Activated naive CD4-positive, alpha-beta T cell treated with anti-CD3 and anti-CD28 coated beads, Interleukin-2, amount 50 U/mL, for 24 hours (primary cell): ENCODE measurements around the gene ARL13B.

Experiments used
- H3K27ac Mint-ChIP-seq: one replicate; pipeline ENCODE4 v1.8.0; 2021; ENCODE audit warnings: mild to moderate bottlenecking, mixed read lengths
- H3K27me3 Mint-ChIP-seq: one replicate; pipeline ENCODE4 v1.8.0; 2021; ENCODE audit warnings: mixed read lengths
- H3K36me3 Mint-ChIP-seq: one replicate; pipeline ENCODE4 v1.8.0; 2021; ENCODE audit warnings: mixed read lengths
- H3K4me1 Mint-ChIP-seq: one replicate; pipeline ENCODE4 v1.8.0; 2021; ENCODE audit warnings: mixed read lengths
- H3K4me3 Mint-ChIP-seq: one replicate; pipeline ENCODE4 v1.8.0; 2021; ENCODE audit warnings: mild to moderate bottlenecking, mixed read lengths
- H3K9me3 Mint-ChIP-seq: one replicate; pipeline ENCODE4 v1.8.0; 2021; ENCODE audit warnings: mixed read lengths

ARL13B gene

GRCh38 chr3:94098452-94098851 is 118.5 kb downstream of the ARL13B start:
- Mint-ChIP-seq H3K4me1 (no peaks in the 10 kb centered on the region), H3K36me3 (peaks cover 16% of the 10 kb centered on the region), H3K27me3 (no peaks in the 10 kb centered on the region), H3K9me3 (no peaks in the 10 kb centered on the region), H3K27ac (no peak overlapping the region), H3K4me3 (no peak overlapping the region)

GRCh38 chr3:94099311-94099710 is 119.4 kb downstream of the ARL13B start:
- no peak overlapping the region for H3K27ac Mint-ChIP-seq

GRCh38 chr3:94101860-94102259 is 121.9 kb downstream of the ARL13B start:
- H3K36me3 Mint-ChIP-seq, result peaks cover 18% of the 10 kb centered on the region
- no peaks in the 10 kb centered on the region for H3K27me3 Mint-ChIP-seq
- H3K27ac Mint-ChIP-seq, result no peak overlapping the region
- H3K9me3 Mint-ChIP-seq, result no peaks in the 10 kb centered on the region
- no peaks in the 10 kb centered on the region for H3K4me1 Mint-ChIP-seq
- no peak overlapping the region for H3K4me3 Mint-ChIP-seq

More at GRCh38 chr3:94099311-94099710, 119.4 kb downstream of the ARL13B start:
- Mint-ChIP-seq H3K4me1 (no peaks in the 10 kb centered on the region), H3K36me3 (peaks cover 14% of the 10 kb centered on the region), H3K9me3 (no peaks in the 10 kb centered on the region), H3K27me3 (no peaks in the 10 kb centered on the region), H3K4me3 (no peak overlapping the region)
